HEK293 (cell line): Measurements from ENCODE around the gene MAP3K14.

Experiments
- CTCF ChIP-seq: fragments of 450-650 bp; formaldehyde crosslinking; IDR thresholded peaks from 2 replicates; pipeline ENCODE4 v1.5.1; 2016; ENCODE audit warnings: missing biosample characterization, missing genetic modification characterization
- KLF1 ChIP-seq: fragments of 450-650 bp; formaldehyde crosslinking; IDR thresholded peaks from 2 replicates; pipeline ENCODE4 v1.5.1; 2016; ENCODE audit warnings: missing biosample characterization, missing genetic modification characterization
- ZBTB1 ChIP-seq: fragments of 450-650 bp; formaldehyde crosslinking; IDR thresholded peaks from 2 replicates; pipeline ENCODE4 v1.5.1; 2016; ENCODE audit warnings: missing biosample characterization, missing genetic modification characterization
- ZNF350 ChIP-seq: fragments of 450-650 bp; formaldehyde crosslinking; IDR thresholded peaks from 2 replicates; pipeline ENCODE4 v1.5.0; 2017; ENCODE audit warnings: missing biosample characterization, mild to moderate bottlenecking, missing genetic modification characterization
- ZNF529 ChIP-seq: fragments of 450-650 bp; formaldehyde crosslinking; IDR thresholded peaks from 2 replicates; pipeline ENCODE4 v1.5.1; 2017; ENCODE audit warnings: missing genetic modification characterization, missing biosample characterization; ENCODE audit not compliant: insufficient replicate concordance
- ZNF571 ChIP-seq: fragments of 450-650 bp; formaldehyde crosslinking; IDR thresholded peaks from 2 replicates; pipeline ENCODE4 v1.5.0; 2017; ENCODE audit warnings: missing biosample characterization, missing genetic modification characterization
- TF ChIP-seq, protein P1 (sequence below): fragments of 450-650 bp; IDR thresholded peaks from 2 replicates; pipeline ENCODE4 v1.5.1; 2018; ENCODE audit warnings: missing biosample characterization, mild to moderate bottlenecking, missing genetic modification characterization
- TF ChIP-seq, protein P2 (sequence below): fragments of 450-650 bp; formaldehyde crosslinking; IDR thresholded peaks from 2 replicates; pipeline ENCODE4 v1.5.1; 2016; ENCODE audit warnings: missing biosample characterization, missing genetic modification characterization

DNA sequence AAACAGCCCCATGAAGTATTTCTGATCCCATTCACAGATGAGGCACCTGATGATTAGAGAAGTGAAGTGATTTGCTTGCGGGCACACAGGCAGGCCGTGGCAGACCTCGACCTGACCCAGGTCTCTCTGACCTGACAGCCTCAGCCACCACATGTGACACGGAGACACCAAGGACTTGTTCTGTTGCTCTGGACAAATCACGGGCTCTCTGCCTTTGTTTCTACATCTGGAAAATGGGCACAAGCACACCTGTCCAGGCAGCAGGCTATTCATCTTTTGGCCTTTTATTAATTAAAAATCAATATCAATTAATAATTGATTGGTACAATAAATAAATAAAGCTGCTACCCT is 3.4 kb downstream of the MAP3K14 start:
- no peak for TF ChIP-seq ZBTB1 (tag by site-specific recombination)
- no peak for TF ChIP-seq KLF1 (tag by site-specific recombination)
- TF ChIP-seq, protein P1, sequence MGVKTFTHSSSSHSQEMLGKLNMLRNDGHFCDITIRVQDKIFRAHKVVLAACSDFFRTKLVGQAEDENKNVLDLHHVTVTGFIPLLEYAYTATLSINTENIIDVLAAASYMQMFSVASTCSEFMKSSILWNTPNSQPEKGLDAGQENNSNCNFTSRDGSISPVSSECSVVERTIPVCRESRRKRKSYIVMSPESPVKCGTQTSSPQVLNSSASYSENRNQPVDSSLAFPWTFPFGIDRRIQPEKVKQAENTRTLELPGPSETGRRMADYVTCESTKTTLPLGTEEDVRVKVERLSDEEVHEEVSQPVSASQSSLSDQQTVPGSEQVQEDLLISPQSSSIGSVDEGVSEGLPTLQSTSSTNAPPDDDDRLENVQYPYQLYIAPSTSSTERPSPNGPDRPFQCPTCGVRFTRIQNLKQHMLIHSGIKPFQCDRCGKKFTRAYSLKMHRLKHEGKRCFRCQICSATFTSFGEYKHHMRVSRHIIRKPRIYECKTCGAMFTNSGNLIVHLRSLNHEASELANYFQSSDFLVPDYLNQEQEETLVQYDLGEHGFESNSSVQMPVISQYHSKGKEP (tag by site-specific recombination) = no peak
- TF ChIP-seq CTCF (tag by site-specific recombination) = no peak
- TF ChIP-seq, protein P2, sequence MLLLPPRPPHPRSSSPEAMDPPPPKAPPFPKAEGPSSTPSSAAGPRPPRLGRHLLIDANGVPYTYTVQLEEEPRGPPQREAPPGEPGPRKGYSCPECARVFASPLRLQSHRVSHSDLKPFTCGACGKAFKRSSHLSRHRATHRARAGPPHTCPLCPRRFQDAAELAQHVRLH (tag by site-specific recombination) = no peak
- no peak for TF ChIP-seq ZNF350 (tag by site-specific recombination)
- no peak for TF ChIP-seq ZNF571 (tag by site-specific recombination)
- no peak for TF ChIP-seq ZNF529
